GM23338 (cell line): Measurements from ENCODE around the gene OLFM1. TPM values are rescaled to one million over a fixed set of nuclear protein-coding genes. Genes with fewer than 3 reads are reported as not detected.

Source experiments
- ATAC-seq: fragments of 200-7000 bp; cut with Tn5 transposase; 3 replicates; pipeline ENCODE4 v1.9.1; 2020
- DNase-seq: peaks from one replicate; pipeline ENCODE4 v3.0.0-alpha.2; 2015; ENCODE audit warnings: low spot score
- H2AFZ ChIP-seq: fragments of 200-600 bp; sonication (generic); 2 replicates; pipeline ENCODE4 v1.8.0; 2016; ENCODE audit warnings: antibody characterized with exemption, mild to moderate bottlenecking, moderate library complexity
- H3F3A ChIP-seq: fragments of 200-600 bp; sonication (generic); replicated peaks from 2 replicates; pipeline ENCODE4 v1.8.0; 2017; ENCODE audit warnings: antibody characterized with exemption, mixed run types, low read depth
- H3K27ac ChIP-seq: fragments of 200-600 bp; sonication (generic); 2 replicates; pipeline ENCODE4 v1.6.1; 2016; ENCODE audit warnings: low read depth
- H3K27me3 ChIP-seq: fragments of 200-600 bp; sonication (generic); 2 replicates; pipeline ENCODE4 v1.8.0; 2016; ENCODE audit warnings: mild to moderate bottlenecking, mixed run types, moderate library complexity; ENCODE audit not compliant: insufficient read depth
- H3K36me3 ChIP-seq: fragments of 200-600 bp; sonication (generic); 2 replicates; pipeline ENCODE4 v1.8.0; 2016; ENCODE audit warnings: mild to moderate bottlenecking; ENCODE audit not compliant: insufficient read depth
- H3K4me1 ChIP-seq: fragments of 200-600 bp; sonication (generic); 2 replicates; pipeline ENCODE4 v1.8.0; 2016; ENCODE audit warnings: mild to moderate bottlenecking, moderate library complexity; ENCODE audit not compliant: insufficient read depth
- H3K4me2 ChIP-seq: fragments of 200-600 bp; sonication (generic); 2 replicates; pipeline ENCODE4 v1.7.1; 2017; ENCODE audit warnings: mixed run types
- H3K4me3 ChIP-seq: fragments of 200-600 bp; sonication (generic); 2 replicates; pipeline ENCODE4 v1.6.1; 2016; ENCODE audit warnings: mixed run types
- H3K79me2 ChIP-seq: fragments of 200-600 bp; sonication (generic); replicated peaks from 2 replicates; pipeline ENCODE4 v1.8.0; 2017; ENCODE audit warnings: mild to moderate bottlenecking; ENCODE audit not compliant: insufficient read depth
- H3K9me2 ChIP-seq: fragments of 200-600 bp; sonication (generic); 2 replicates; pipeline ENCODE4 v1.8.0; 2017; ENCODE audit not compliant: insufficient read depth
- H4K20me1 ChIP-seq: fragments of 200-600 bp; sonication (generic); replicated peaks from 2 replicates; pipeline ENCODE4 v1.8.0; 2017; ENCODE audit warnings: mild to moderate bottlenecking; ENCODE audit not compliant: insufficient read depth
- H3K27ac Mint-ChIP-seq: 2 replicates; pipeline ENCODE4 v1.8.0; 2020; ENCODE audit warnings: inconsistent platforms, mild to moderate bottlenecking, moderate library complexity, mixed read lengths
- H3K27me3 Mint-ChIP-seq: 3 replicates; pipeline ENCODE4 v1.8.0; 2022; ENCODE audit warnings: low read depth, mild to moderate bottlenecking, moderate library complexity, mixed read lengths, inconsistent platforms; ENCODE audit not compliant: insufficient read depth, poor library complexity
- H3K36me3 Mint-ChIP-seq: 3 replicates; pipeline ENCODE4 v1.8.0; 2021; ENCODE audit warnings: low read depth, mild to moderate bottlenecking, inconsistent platforms, moderate library complexity, mixed read lengths
- H3K4me1 Mint-ChIP-seq: 3 replicates; pipeline ENCODE4 v1.8.0; 2020; ENCODE audit warnings: mild to moderate bottlenecking, inconsistent platforms, mixed read lengths
- H3K4me3 Mint-ChIP-seq: 3 replicates; pipeline ENCODE4 v1.8.0; 2021; ENCODE audit warnings: moderate library complexity, mild to moderate bottlenecking, inconsistent platforms, mixed read lengths
- H3K9me3 Mint-ChIP-seq: 3 replicates; pipeline ENCODE4 v1.8.0; 2020; ENCODE audit warnings: moderate library complexity, mild to moderate bottlenecking, inconsistent platforms, mixed read lengths
- CREB1 ChIP-seq: fragments of 250-450 bp; sonication (Bioruptor Pico); IDR thresholded peaks from 2 replicates; pipeline ENCODE4 v1.5.0; 2020; ENCODE audit warnings: low read depth, mild to moderate bottlenecking, moderate library complexity
- EZH2phosphoT487 ChIP-seq: fragments of 200-600 bp; sonication (generic); IDR thresholded peaks from one replicate; pipeline ENCODE4 v1.8.1; 2018; ENCODE audit warnings: antibody characterized with exemption; ENCODE audit not compliant: unreplicated experiment
- JUNB ChIP-seq: IDR thresholded peaks from one replicate; pipeline ENCODE4 v1.6.1; 2016; ENCODE audit warnings: antibody characterized with exemption; ENCODE audit not compliant: unreplicated experiment
- NANOG ChIP-seq: IDR thresholded peaks from 2 replicates; pipeline ENCODE4 v1.6.1; 2016; ENCODE audit warnings: antibody characterized with exemption, borderline replicate concordance
- ZNF331 ChIP-seq: fragments of 250-450 bp; sonication (Bioruptor Pico); IDR thresholded peaks from 2 replicates; pipeline ENCODE4 v1.5.0; 2020; ENCODE audit warnings: low read depth, mild to moderate bottlenecking, moderate library complexity
- ZNF462 ChIP-seq: fragments of 250-450 bp; sonication (Bioruptor Pico); IDR thresholded peaks from 2 replicates; pipeline ENCODE4 v1.5.0; 2020; ENCODE audit warnings: mild to moderate bottlenecking, moderate library complexity
- polyA plus RNA-seq: library from polyadenylated mRNA; unstranded; fragments of >200 nt; fragmentation: Nextera tagmentation; extraction: Ambion mirVana; gene quantifications from 2 replicates; pipeline ENCODE4 v1.2.1, GENCODE V29; 2016
- total RNA-seq: library from RNA; depleted of rRNA; stranded (reverse); fragments of >200 nt; shearing (Covaris generic); gene quantifications from 2 replicates; pipeline ENCODE4 v1.2.3, GENCODE V29; 2014
- TF ChIP-seq, protein P1 (sequence below): IDR thresholded peaks from one replicate; pipeline ENCODE4 v1.6.1; 2018; ENCODE audit warnings: antibody characterized with exemption; ENCODE audit not compliant: unreplicated experiment

The OLFM1 gene
- total and polyA plus RNA-seq, 2 experiments from 2014 or later = 20.6 to 40.1 TPM

DNA sequence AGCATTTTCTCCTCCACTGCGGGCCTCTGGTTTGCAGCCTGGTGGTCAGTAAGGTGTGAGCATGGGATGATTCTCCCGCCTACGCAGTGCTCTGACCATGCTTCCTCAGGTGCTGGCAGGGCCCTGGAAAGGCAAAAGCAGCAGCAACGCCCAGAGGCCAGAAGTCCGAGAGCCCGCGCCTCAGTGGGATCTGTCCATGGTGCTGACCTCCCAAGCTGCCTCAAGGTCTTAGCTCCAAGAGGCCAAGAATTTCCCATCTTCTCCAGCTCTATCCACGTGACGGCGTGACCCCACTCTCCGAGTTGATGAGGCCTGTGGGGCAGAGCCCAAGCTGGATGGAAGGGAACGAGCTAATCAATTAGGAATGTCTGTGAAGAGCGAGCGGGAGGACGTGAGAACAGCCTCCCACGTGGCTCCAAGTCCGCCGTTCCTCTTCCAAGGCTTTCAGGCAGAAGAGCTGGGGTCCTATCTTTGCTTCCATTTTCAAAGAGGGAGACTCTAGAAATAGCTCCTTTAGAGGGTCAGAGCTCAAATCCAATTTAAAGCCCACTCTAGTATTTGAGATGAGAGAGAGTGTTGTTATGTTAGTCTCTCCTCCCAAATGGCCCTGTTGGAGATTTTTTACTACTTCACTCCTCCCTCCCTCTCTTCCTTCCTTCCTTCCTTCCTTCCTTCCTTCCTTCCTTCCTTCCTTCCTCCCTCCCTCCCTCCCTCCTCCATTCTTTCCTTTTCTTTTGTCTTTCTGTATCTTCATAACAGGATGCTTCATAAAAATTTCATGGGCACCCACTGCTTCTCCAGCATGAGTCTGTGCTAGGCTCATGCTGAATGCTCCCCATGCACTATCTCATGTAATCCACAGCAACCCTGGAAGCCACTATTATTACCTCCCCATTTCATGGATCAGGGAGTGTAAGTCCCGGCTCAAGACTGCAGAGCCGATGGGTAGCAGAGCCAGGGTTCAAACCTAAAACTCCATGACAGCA, 69.3 kb downstream of the OLFM1 start:
- no peaks in the 10 kb centered on the region for H3K27me3 ChIP-seq
- Mint-ChIP-seq H3K9me3 (peaks cover under 1% of the 10 kb centered on the region; the same call in 2 of the 3 replicates), H3K27ac (no peak overlapping the region), H3K4me1 (peaks cover 12% of the 10 kb centered on the region), H3K27me3 (peaks cover 11% of the 10 kb centered on the region), H3K4me3 (no peak overlapping the region), H3K36me3 (peaks cover under 1% of the 10 kb centered on the region; the same call in 1 of the 3 replicates)
- H3K27ac ChIP-seq = no peak overlapping the region
- H3K4me2 ChIP-seq = no peak overlapping the region
- H3K4me3 ChIP-seq = no peak overlapping the region
- DNase-seq = peak; percentile 90
- H4K20me1 ChIP-seq = no peaks in the 10 kb centered on the region
- H2AFZ ChIP-seq = no peak overlapping the region
- H3K79me2 ChIP-seq = no peaks in the 10 kb centered on the region
- H3K9me2 ChIP-seq = no peaks in the 10 kb centered on the region
- no peaks in the 10 kb centered on the region for H3F3A ChIP-seq
- TF ChIP-seq CREB1 (0 out of 2 replicates have a peak, but pooled peaks have one; percentile 3), JUNB (no peak)
- TF ChIP-seq, protein P1, sequence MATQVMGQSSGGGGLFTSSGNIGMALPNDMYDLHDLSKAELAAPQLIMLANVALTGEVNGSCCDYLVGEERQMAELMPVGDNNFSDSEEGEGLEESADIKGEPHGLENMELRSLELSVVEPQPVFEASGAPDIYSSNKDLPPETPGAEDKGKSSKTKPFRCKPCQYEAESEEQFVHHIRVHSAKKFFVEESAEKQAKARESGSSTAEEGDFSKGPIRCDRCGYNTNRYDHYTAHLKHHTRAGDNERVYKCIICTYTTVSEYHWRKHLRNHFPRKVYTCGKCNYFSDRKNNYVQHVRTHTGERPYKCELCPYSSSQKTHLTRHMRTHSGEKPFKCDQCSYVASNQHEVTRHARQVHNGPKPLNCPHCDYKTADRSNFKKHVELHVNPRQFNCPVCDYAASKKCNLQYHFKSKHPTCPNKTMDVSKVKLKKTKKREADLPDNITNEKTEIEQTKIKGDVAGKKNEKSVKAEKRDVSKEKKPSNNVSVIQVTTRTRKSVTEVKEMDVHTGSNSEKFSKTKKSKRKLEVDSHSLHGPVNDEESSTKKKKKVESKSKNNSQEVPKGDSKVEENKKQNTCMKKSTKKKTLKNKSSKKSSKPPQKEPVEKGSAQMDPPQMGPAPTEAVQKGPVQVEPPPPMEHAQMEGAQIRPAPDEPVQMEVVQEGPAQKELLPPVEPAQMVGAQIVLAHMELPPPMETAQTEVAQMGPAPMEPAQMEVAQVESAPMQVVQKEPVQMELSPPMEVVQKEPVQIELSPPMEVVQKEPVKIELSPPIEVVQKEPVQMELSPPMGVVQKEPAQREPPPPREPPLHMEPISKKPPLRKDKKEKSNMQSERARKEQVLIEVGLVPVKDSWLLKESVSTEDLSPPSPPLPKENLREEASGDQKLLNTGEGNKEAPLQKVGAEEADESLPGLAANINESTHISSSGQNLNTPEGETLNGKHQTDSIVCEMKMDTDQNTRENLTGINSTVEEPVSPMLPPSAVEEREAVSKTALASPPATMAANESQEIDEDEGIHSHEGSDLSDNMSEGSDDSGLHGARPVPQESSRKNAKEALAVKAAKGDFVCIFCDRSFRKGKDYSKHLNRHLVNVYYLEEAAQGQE = peak; percentile 98
- peak; percentile 94 for ATAC-seq
- no peaks in the 10 kb centered on the region for H3K36me3 ChIP-seq
- no peaks in the 10 kb centered on the region for H3K4me1 ChIP-seq

GRCh38 chr9:135157856-135158563, 70.5 kb downstream of the OLFM1 start:
- Histone ChIP-seq H3K4me1 (no peaks in the 10 kb centered on the region), H3K27me3 (no peaks in the 10 kb centered on the region), H3F3A (no peaks in the 10 kb centered on the region), H3K36me3 (no peaks in the 10 kb centered on the region), H4K20me1 (no peaks in the 10 kb centered on the region), H3K4me3 (no peak overlapping the region), H3K79me2 (no peaks in the 10 kb centered on the region), H2AFZ (no peak overlapping the region), H3K4me2 (no peak overlapping the region), H3K9me2 (no peaks in the 10 kb centered on the region), H3K27ac (no peak overlapping the region)
- H3K27me3 Mint-ChIP-seq = peaks cover 11% of the 10 kb centered on the region
- no peaks in the 10 kb centered on the region for H3K9me3 Mint-ChIP-seq
- no peak for ATAC-seq
- no peaks in the 10 kb centered on the region for H3K36me3 Mint-ChIP-seq
- no peak for DNase-seq
- H3K27ac Mint-ChIP-seq = no peak overlapping the region
- H3K4me1 Mint-ChIP-seq = peaks cover 3% of the 10 kb centered on the region
- no peak overlapping the region for H3K4me3 Mint-ChIP-seq
- TF ChIP-seq ZNF462 (CRISPR knock-in tag) = no peak
- no peak for TF ChIP-seq EZH2phosphoT487
- TF ChIP-seq ZNF331 (CRISPR knock-in tag) = no peak
- no peak for TF ChIP-seq NANOG
